ENCODE measurements around the gene MACIR. TPM values are rescaled to one million over a fixed set of nuclear protein-coding genes. Genes with fewer than 3 reads are reported as not detected.

Gene MACIR
- total RNA-seq, 1 experiment from 2014 or later = 23.4 TPM

- no peak overlapping the region for H3K27ac ChIP-seq (ENCODE audit: low read depth, low read length, poor library complexity, severe bottlenecking)
- DNase-seq (ENCODE audit: low spot score) = no peak
- no peak overlapping the region for H3K4me3 ChIP-seq (ENCODE audit: low read depth, low read length, poor library complexity, severe bottlenecking)
- ChIA-PET POLR2A (ENCODE audit: low non-redundant PET) (no interaction called here), CTCF (no interaction called here)
- no peak for TF ChIP-seq CTCF (conservative IDR thresholded peaks at IDR 0.05; ENCODE audit: low read depth, low read length)
- no peak for TF ChIP-seq EZH2 (IDR thresholded peaks at IDR 0.05; ENCODE audit: borderline replicate concordance, low read depth, low read length, poor library complexity, severe bottlenecking)
- intact Hi-C loops (cut with micrococcal nuclease; ENCODE audit: unreplicated experiment) = no loop called here
- H3K4me1 ChIP-seq (ENCODE audit: insufficient read depth, low read length, poor library complexity, severe bottlenecking) = peaks cover 12% of the 10 kb centered on the region
- no peaks in the 10 kb centered on the region for H3K36me3 ChIP-seq (ENCODE audit: insufficient read depth, low read length, poor library complexity, severe bottlenecking)
- no peaks in the 10 kb centered on the region for H3K27me3 ChIP-seq (replicated peaks; ENCODE audit: insufficient read depth, low read depth, low read length, poor library complexity)
- no TSS peak for BruUV-seq (replicated peaks)
- H3K9me3 ChIP-seq (ENCODE audit: low read depth, low read length, poor library complexity, severe bottlenecking) = no peaks in the 10 kb centered on the region
Measured at GRCh38 chr5:103295871-103296270, 37.3 kb downstream of the MACIR start.

- no peak overlapping the region for H3K27ac ChIP-seq (ENCODE audit: low read depth, low read length, poor library complexity, severe bottlenecking)
- H3K36me3 ChIP-seq (ENCODE audit: insufficient read depth, low read length, poor library complexity, severe bottlenecking) = no peaks in the 10 kb centered on the region
- TF ChIP-seq EZH2 (IDR thresholded peaks at IDR 0.05; ENCODE audit: borderline replicate concordance, low read depth, low read length, poor library complexity, severe bottlenecking) (no peak), CTCF (conservative IDR thresholded peaks at IDR 0.05; ENCODE audit: low read depth, low read length) (no peak)
- BruUV-seq (replicated peaks) = no TSS peak
- H3K4me1 ChIP-seq (ENCODE audit: insufficient read depth, low read length, poor library complexity, severe bottlenecking) = peaks cover 12% of the 10 kb centered on the region
- intact Hi-C loops (cut with micrococcal nuclease; ENCODE audit: unreplicated experiment) = no loop called here
- no peak for DNase-seq (ENCODE audit: low spot score)
- H3K9me3 ChIP-seq (ENCODE audit: low read depth, low read length, poor library complexity, severe bottlenecking) = no peaks in the 10 kb centered on the region
- ChIA-PET CTCF (no interaction called here), POLR2A (ENCODE audit: low non-redundant PET) (no interaction called here)
- H3K4me3 ChIP-seq (ENCODE audit: low read depth, low read length, poor library complexity, severe bottlenecking) = no peak overlapping the region
- no peaks in the 10 kb centered on the region for H3K27me3 ChIP-seq (replicated peaks; ENCODE audit: insufficient read depth, low read depth, low read length, poor library complexity)
Measured at GRCh38 chr5:103298117-103298516, 39.6 kb downstream of the MACIR start.

GRCh38 chr5:103298607-103299188, 40.1 kb downstream of the MACIR start:
- Histone ChIP-seq H3K9me3 (ENCODE audit: low read depth, low read length, poor library complexity, severe bottlenecking) (no peaks in the 10 kb centered on the region), H3K27ac (ENCODE audit: low read depth, low read length, poor library complexity, severe bottlenecking) (no peak overlapping the region), H3K27me3 (replicated peaks; ENCODE audit: insufficient read depth, low read depth, low read length, poor library complexity) (no peaks in the 10 kb centered on the region), H3K36me3 (ENCODE audit: insufficient read depth, low read length, poor library complexity, severe bottlenecking) (no peaks in the 10 kb centered on the region), H3K4me3 (ENCODE audit: low read depth, low read length, poor library complexity, severe bottlenecking) (no peak overlapping the region), H3K4me1 (ENCODE audit: insufficient read depth, low read length, poor library complexity, severe bottlenecking) (peaks cover 12% of the 10 kb centered on the region)
- intact Hi-C loops (cut with micrococcal nuclease; ENCODE audit: unreplicated experiment) = no loop called here
- ChIA-PET POLR2A (ENCODE audit: low non-redundant PET) (no interaction called here), CTCF (no interaction called here)
- no TSS peak for BruUV-seq (replicated peaks)
- DNase-seq (ENCODE audit: low spot score) = no peak
- TF ChIP-seq EZH2 (IDR thresholded peaks at IDR 0.05; ENCODE audit: borderline replicate concordance, low read depth, low read length, poor library complexity, severe bottlenecking) (no peak), CTCF (conservative IDR thresholded peaks at IDR 0.05; ENCODE audit: low read depth, low read length) (no peak)

Measured in A673 (cell line).